IMR-90 (cell line): ENCODE data around the gene BCAS2.

Source experiments
- BHLHE40 ChIP-seq: fragments of 150-350 bp; IDR thresholded peaks from 2 replicates; pipeline ENCODE4 v1.6.1; 2016; ENCODE audit warnings: mild to moderate bottlenecking, low read depth, low read length
- CEBPB ChIP-seq: IDR thresholded peaks from 2 replicates; pipeline ENCODE4 v1.6.1; 2012; ENCODE audit warnings: low read depth, low read length, improper control_type of control experiment
- CHD1 ChIP-seq: IDR thresholded peaks from 2 replicates; pipeline ENCODE4 v1.6.1; 2012; ENCODE audit warnings: low read depth, low read length, improper control_type of control experiment
- CTCF ChIP-seq: conservative IDR thresholded peaks from 2 replicates; pipeline ENCODE4 v1.5.1; 2012; ENCODE audit warnings: mild to moderate bottlenecking, low read depth, low read length, improper control_type of control experiment
- ELK1 ChIP-seq: fragments of 150-350 bp; IDR thresholded peaks from 2 replicates; pipeline ENCODE4 v1.6.1; 2016; ENCODE audit warnings: low read depth, mild to moderate bottlenecking, low read length, moderate library complexity, borderline replicate concordance
- FOS ChIP-seq: fragments of 150-350 bp; IDR thresholded peaks from 2 replicates; pipeline ENCODE4 v1.6.1; 2016; ENCODE audit warnings: low read depth, low read length
- MXI1 ChIP-seq: IDR thresholded peaks from 2 replicates; pipeline ENCODE4 v1.6.1; 2012; ENCODE audit warnings: low read depth, mild to moderate bottlenecking, low read length, moderate library complexity, borderline replicate concordance
- POLR2A ChIP-seq: IDR thresholded peaks from 2 replicates; pipeline ENCODE4 v1.6.1; 2012; ENCODE audit warnings: mild to moderate bottlenecking, low read depth, low read length
- RAD21 ChIP-seq: IDR thresholded peaks from 2 replicates; pipeline ENCODE4 v1.6.1; 2012; ENCODE audit warnings: low read length, improper control_type of control experiment

- TF ChIP-seq CHD1 = no peak
- TF ChIP-seq FOS = no peak
- no peak for TF ChIP-seq CTCF
- no peak for TF ChIP-seq MXI1
- no peak for TF ChIP-seq BHLHE40
- TF ChIP-seq POLR2A = no peak
- TF ChIP-seq RAD21 = no peak
- TF ChIP-seq ELK1 = no peak
- no peak for TF ChIP-seq CEBPB
Measured at GRCh38 chr1:114552106-114552639, 29.2 kb downstream of the BCAS2 start.
